Ovary (tissue), 9 donors: ENCODE data around the gene ZNF70. TPM values are rescaled to one million over a fixed set of nuclear protein-coding genes. Genes with fewer than 3 reads are reported as not detected.
A peak's percentile ranks its signal among the peaks of the same experiment; 100 is the strongest.

ENCODE experiments used
- DNase-seq, 5 donors: peaks; one replicate each; pipeline ENCODE4 v3.0.0-alpha.2; 2019 to 2020
- H3K27ac ChIP-seq, 2 donors: fragments of 200-600 bp; one replicate each; pipeline versions ENCODE4 v1.5.1 to v1.8.0; 2019 to 2022
- H3K27me3 ChIP-seq: fragments of 200-600 bp; one replicate; pipeline ENCODE4 v1.8.0; 2022
- H3K36me3 ChIP-seq: fragments of 200-600 bp; sonication (generic); one replicate; pipeline ENCODE4 v1.5.1; 2019
- H3K4me1 ChIP-seq: one replicate; pipeline ENCODE4 v1.8.1; 2013; ENCODE audit warnings: mild to moderate bottlenecking, moderate library complexity; ENCODE audit not compliant: insufficient read depth
- H3K4me3 ChIP-seq: fragments of 200-600 bp; sonication (generic); one replicate; pipeline ENCODE4 v1.5.1; 2017
- H3K9me3 ChIP-seq, 2 donors: fragments of 200-600 bp in 1 of 2; sonication (generic) in 1 of 2; one replicate each; pipeline versions ENCODE4 v1.5.1 to v1.8.1; 2013 to 2019; ENCODE audit warnings: mild to moderate bottlenecking in 1 of 2, moderate library complexity in 1 of 2
- EP300 ChIP-seq: sonication (generic); formaldehyde crosslinking; IDR thresholded peaks from one replicate; pipeline ENCODE4 v1.6.1; 2017; ENCODE audit warnings: antibody characterized with exemption
- POLR2A ChIP-seq: fragments of 450-650 bp; IDR thresholded peaks from one replicate; pipeline ENCODE4 v1.6.1; 2017; ENCODE audit warnings: antibody characterized with exemption, mild to moderate bottlenecking, moderate library complexity
- WGBS, 3 donors: extraction: QIAGEN DNeasy Blood & Tissue Kit in 1 of 3; methylation state at CpG; one replicate each; pipeline versions ENCODE4 v1.1.5 to v1.1.7; 2013 to 2017; 5-methylcytosine and 5-hydroxymethylcytosine counted together
- intact Hi-C, 4 donors: fragments of 100-400 bp; cut with DNase I; formaldehyde crosslinking; loops; one replicate each; pipeline versions ENCODE4 v1.11.0 to v1.15.1; 2022 to 2023
- polyA plus RNA-seq, 2 donors: library from polyadenylated mRNA; stranded (reverse); fragments of 200-250 nt in 1 of 2; fragments of 350-450 nt in 1 of 2; fragmentation: Illumina TruSeq in 1 of 2; extraction: RNeasy Lipid Tissue Mini Kit (QIAGEN cat#74804) in 1 of 2; gene quantifications; one replicate each; pipeline ENCODE4 v1.2.3, GENCODE V29; 2013 to 2014
- total RNA-seq, 7 donors: library from RNA; depleted of rRNA in 2 of 7; stranded (reverse); fragments of >200 nt in 2 of 7; fragmentation: NEBNext Ultra II Directional in 3 of 7; extraction: Animal tissue kit (Norgen Biotek cat#: 25700) in 3 of 7; gene quantifications; one replicate each; pipeline versions ENCODE4 v1.1.0 to v1.2.4, GENCODE V29; 2016 to 2023
- TF ChIP-seq, protein P1 (sequence below), 3 donors: fragments of 450-650 bp in 2 of 3; fragments of 200-600 bp in 1 of 3; IDR thresholded peaks; one replicate each; pipeline versions ENCODE4 v1.5.1 to v1.8.0; 2016 to 2022; ENCODE audit warnings: antibody characterized with exemption in 3 of 3, mild to moderate bottlenecking in 1 of 3
- donor health status: DM: no; HTN: no; CAD: no; lungs with moderate emphysema.
- donor health status: DM: no; HTN: no; CAD: no.
- donor health status: Bipolar disorder and iron deficiency.
- donor health status: DM: yes; HTN: yes; CAD: no.
- donor health status: DM: no; HTN: no; CAD: no.
- donor health status: DM: yes; HTN: yes; CAD: no.

ZNF70 gene
- total and polyA plus RNA-seq, 9 donors, result 3.8 to 21.6 (median 16.1) TPM

- peak; percentile 65 to 81 (median 72) for DNase-seq
- Histone ChIP-seq H3K27ac (peak overlapping the region; percentile 3 to 63), H3K36me3 (no peaks in the 10 kb centered on the region), H3K4me3 (no peak overlapping the region), H3K27me3 (no peaks in the 10 kb centered on the region), H3K9me3 (no peaks in the 10 kb centered on the region), H3K4me1 (peaks cover 40% of the 10 kb centered on the region)
- intact Hi-C loops, result no loop called here
- TF ChIP-seq, protein P1, sequence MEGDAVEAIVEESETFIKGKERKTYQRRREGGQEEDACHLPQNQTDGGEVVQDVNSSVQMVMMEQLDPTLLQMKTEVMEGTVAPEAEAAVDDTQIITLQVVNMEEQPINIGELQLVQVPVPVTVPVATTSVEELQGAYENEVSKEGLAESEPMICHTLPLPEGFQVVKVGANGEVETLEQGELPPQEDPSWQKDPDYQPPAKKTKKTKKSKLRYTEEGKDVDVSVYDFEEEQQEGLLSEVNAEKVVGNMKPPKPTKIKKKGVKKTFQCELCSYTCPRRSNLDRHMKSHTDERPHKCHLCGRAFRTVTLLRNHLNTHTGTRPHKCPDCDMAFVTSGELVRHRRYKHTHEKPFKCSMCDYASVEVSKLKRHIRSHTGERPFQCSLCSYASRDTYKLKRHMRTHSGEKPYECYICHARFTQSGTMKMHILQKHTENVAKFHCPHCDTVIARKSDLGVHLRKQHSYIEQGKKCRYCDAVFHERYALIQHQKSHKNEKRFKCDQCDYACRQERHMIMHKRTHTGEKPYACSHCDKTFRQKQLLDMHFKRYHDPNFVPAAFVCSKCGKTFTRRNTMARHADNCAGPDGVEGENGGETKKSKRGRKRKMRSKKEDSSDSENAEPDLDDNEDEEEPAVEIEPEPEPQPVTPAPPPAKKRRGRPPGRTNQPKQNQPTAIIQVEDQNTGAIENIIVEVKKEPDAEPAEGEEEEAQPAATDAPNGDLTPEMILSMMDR (IDR thresholded peaks at IDR 0.05), result no peak
- no peak for TF ChIP-seq POLR2A
- TF ChIP-seq EP300, result no peak
- 20 to 27% (median 23%) methylated on average over 11 of the region's 11 CpGs for WGBS, 3 donors
Observed at GRCh38 chr22:23790819-23791737, 40.2 kb upstream of the ZNF70 start.

GRCh38 chr22:23789638-23790037 lies 38.7 kb upstream of the ZNF70 start:
- Histone ChIP-seq H3K4me1 (peaks cover 41% of the 10 kb centered on the region), H3K27ac (peak overlapping the region in 1 of 2 donors; percentile 63)

DNA sequence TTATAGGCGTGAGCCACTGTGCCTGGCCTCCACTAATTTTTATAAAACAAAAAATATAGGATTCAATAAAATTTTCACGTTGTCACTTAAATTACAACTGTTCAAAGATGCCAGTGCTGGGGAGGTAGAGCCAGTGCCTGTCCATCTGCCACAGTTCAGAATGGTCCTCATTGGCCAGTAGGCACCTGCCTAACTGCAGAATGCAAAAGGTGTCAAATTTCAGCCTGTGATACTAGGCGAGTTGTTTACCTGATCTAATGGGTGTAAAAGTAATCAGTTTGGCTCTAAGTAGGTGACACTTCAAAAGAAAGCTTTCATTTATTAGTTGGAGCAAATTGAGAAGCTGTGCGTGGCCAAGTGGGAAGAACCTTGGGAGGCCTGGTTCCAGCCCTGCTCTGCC lies 38.2 kb upstream of the ZNF70 start:
- intact Hi-C loops, result no loop called here
- H3K27me3 ChIP-seq, result no peaks in the 10 kb centered on the region
- TF ChIP-seq, protein P1 (IDR thresholded peaks at IDR 0.05), result no peak
- TF ChIP-seq POLR2A, result no peak
- no peak for TF ChIP-seq EP300
- H3K4me1 ChIP-seq, result peaks cover 41% of the 10 kb centered on the region
- 54 to 65% (median 64%) methylated on average over 4 of the region's 4 CpGs for WGBS, 3 donors
- H3K9me3 ChIP-seq, result no peaks in the 10 kb centered on the region
- DNase-seq, result no peak
- no peaks in the 10 kb centered on the region for H3K36me3 ChIP-seq
- H3K4me3 ChIP-seq, result no peak overlapping the region
- peak overlapping the region in 1 of 2 donors; percentile 63 for H3K27ac ChIP-seq

More at GRCh38 chr22:23789638-23790037, 38.7 kb upstream of the ZNF70 start:
- no peak overlapping the region for H3K4me3 ChIP-seq
- 46 to 64% (median 50%) methylated on average over 4 of the region's 4 CpGs for WGBS, 3 donors
- H3K27me3 ChIP-seq, result no peaks in the 10 kb centered on the region
- TF ChIP-seq, protein P1 (IDR thresholded peaks at IDR 0.05), result no peak
- DNase-seq, result no peak
- H3K36me3 ChIP-seq, result no peaks in the 10 kb centered on the region
- no peaks in the 10 kb centered on the region for H3K9me3 ChIP-seq
- intact Hi-C loops, result no loop called here

DNA sequence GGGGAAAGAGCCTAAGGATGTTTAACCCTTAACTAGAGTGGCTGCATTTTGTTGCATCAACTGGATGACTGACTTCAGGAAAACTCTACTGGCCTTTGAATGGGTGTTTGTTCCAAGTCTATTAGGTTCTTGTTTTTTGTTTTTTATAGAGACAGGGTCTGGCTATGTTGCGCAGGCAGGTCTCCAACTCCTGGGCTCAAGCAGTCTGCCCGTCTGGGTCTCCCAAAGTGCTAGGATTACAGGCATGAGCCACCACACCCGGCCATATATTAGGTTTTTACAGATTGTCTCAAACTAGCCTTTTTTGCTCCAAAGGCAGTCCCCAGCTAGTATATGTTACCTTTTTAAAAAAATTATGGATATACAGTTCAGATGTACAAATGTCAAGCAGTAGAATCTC lies 37.0 kb upstream of the ZNF70 start:
- WGBS, 3 donors, result 34 to 39% (median 37%) methylated on average over 3 of the region's 3 CpGs
- Histone ChIP-seq H3K4me1 (peaks cover 41% of the 10 kb centered on the region), H3K27me3 (no peaks in the 10 kb centered on the region), H3K4me3 (peak overlapping the region; percentile 100), H3K36me3 (no peaks in the 10 kb centered on the region), H3K9me3 (no peaks in the 10 kb centered on the region), H3K27ac (peak overlapping the region; percentile 98 to 100)
- DNase-seq, result no peak
- intact Hi-C loops, result no loop called here
- TF ChIP-seq POLR2A (no peak), EP300 (no peak)
- TF ChIP-seq, protein P1 (IDR thresholded peaks at IDR 0.05), result no peak
